Endodermal cell (in vitro differentiated cells): ENCODE measurements around the gene ZNF417. TPM values are rescaled to one million over a fixed set of nuclear protein-coding genes. Genes with fewer than 3 reads are reported as not detected.

Source experiments
- DNase-seq: peaks from one replicate; pipeline ENCODE4 v3.0.0-alpha.2; 2017
- H3K27ac ChIP-seq: 2 replicates; pipeline ENCODE4 v1.5.1; 2013; ENCODE audit warnings: mild to moderate bottlenecking, low read depth, low read length, moderate library complexity
- H3K27me3 ChIP-seq: 2 replicates; pipeline ENCODE4 v1.6.1; 2013; ENCODE audit warnings: mild to moderate bottlenecking, low read length, moderate library complexity; ENCODE audit not compliant: insufficient read depth, control insufficient read depth, poor library complexity, severe bottlenecking
- H3K36me3 ChIP-seq: 2 replicates; pipeline ENCODE4 v1.7.0; 2013; ENCODE audit warnings: mild to moderate bottlenecking, low read length, moderate library complexity; ENCODE audit not compliant: control insufficient read depth, insufficient read depth
- H3K4me1 ChIP-seq: one replicate; pipeline ENCODE4 v1.7.0; 2013; ENCODE audit warnings: low read length; ENCODE audit not compliant: control insufficient read depth, insufficient read depth
- H3K4me3 ChIP-seq: 2 replicates; pipeline ENCODE4 v1.5.1; 2013; ENCODE audit warnings: mild to moderate bottlenecking, low read length, moderate library complexity
- H3K9ac ChIP-seq: 2 replicates; pipeline ENCODE4 v1.6.1; 2013; ENCODE audit warnings: mild to moderate bottlenecking, low read length, moderate library complexity; ENCODE audit not compliant: poor library complexity, severe bottlenecking; ENCODE audit errors: extremely low read depth
- H3K9me3 ChIP-seq: 2 replicates; pipeline ENCODE4 v1.6.1; 2013; ENCODE audit warnings: mild to moderate bottlenecking, low read length, moderate library complexity; ENCODE audit not compliant: control insufficient read depth
- H3K27ac Mint-ChIP-seq: 2 replicates; pipeline ENCODE4 v1.8.0; 2020; ENCODE audit warnings: mixed read lengths
- H3K27me3 Mint-ChIP-seq: 2 replicates; pipeline ENCODE4 v1.8.0; 2021; ENCODE audit warnings: mild to moderate bottlenecking, mixed read lengths; ENCODE audit not compliant: insufficient read depth
- H3K36me3 Mint-ChIP-seq: 2 replicates; pipeline ENCODE4 v1.8.0; 2020; ENCODE audit warnings: low read depth, mixed read lengths
- H3K4me1 Mint-ChIP-seq: 2 replicates; pipeline ENCODE4 v1.8.0; 2020; ENCODE audit warnings: mixed read lengths
- H3K4me3 Mint-ChIP-seq: 2 replicates; pipeline ENCODE4 v1.8.0; 2020; ENCODE audit warnings: mild to moderate bottlenecking, moderate library complexity, mixed read lengths
- H3K9me3 Mint-ChIP-seq: 2 replicates; pipeline ENCODE4 v1.8.0; 2020; ENCODE audit warnings: mild to moderate bottlenecking, mixed read lengths
- WGBS, 2 experiments: methylation state at CpG; one replicate each; pipeline versions ENCODE4 v1.1.5 to v1.1.7; 2013; ENCODE audit warnings: missing lambda C conversion rate in 2 of 2, mixed read lengths in 1 of 2; ENCODE audit not compliant: insufficient coverage in 1 of 2, insufficient read length in 1 of 2; 5-methylcytosine and 5-hydroxymethylcytosine counted together
- total RNA-seq, 2 donors: library from RNA; stranded (reverse); fragmentation: NEBNext Ultra II Directional in 1 of 2; extraction: Animal tissue kit (Norgen Biotek cat#: 25700) in 1 of 2; gene quantifications; 2 replicates in 1 of 2; 3 replicates in 1 of 2; pipeline ENCODE4 v1.2.1, GENCODE V29; 2021
- TF ChIP-seq, protein P1 (sequence below): fragments of 200-600 bp; sonication (generic); conservative IDR thresholded peaks from 2 replicates; pipeline ENCODE4 v1.5.0; 2021; ENCODE audit warnings: antibody characterized with exemption, mild to moderate bottlenecking

The ZNF417 gene
- total RNA-seq, 2 donors from 2014 or later, result 16.5 to 30.9 TPM

DNA sequence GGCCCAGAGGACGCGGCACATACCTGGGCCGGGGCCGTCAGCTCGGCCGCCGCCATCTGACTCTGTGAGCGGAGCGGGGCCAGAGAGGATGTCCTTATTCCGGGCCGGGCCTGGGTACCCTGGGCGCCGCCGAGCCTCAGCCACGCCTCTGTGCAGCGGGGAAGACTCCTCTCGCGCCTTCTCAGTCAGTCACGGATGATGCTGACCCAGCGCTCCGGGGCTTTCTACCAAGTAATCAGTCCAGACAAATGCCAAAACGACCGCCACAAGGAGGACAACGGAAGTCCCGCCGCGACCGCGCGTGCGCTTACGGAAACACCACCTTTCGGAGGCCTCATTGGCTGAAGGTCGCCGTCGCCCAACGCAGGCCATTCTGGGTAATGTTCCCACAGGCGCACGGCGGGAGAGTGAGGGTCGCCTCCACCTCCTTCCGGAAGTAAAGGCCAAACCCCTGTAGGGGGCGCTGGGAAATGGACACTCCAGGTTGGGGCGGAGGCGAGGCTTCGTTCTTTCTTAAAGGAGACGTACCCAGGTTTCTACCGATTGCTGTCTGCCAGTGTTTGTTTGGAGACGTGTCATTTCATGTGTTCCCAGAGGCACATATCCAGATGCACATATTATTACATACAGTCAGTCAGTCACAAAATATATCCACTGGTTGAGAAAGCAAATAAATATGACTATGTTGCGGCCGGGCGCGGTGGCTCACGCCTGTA lies 31.2 kb upstream of the ZNF417 start, which contains the start of gene ZNF256:
Gene ZNF256 (minus strand): TSS at position 288 of the 716 bp plus-strand sequence. CDS start 232 bp downstream, at position 56.
- H3K27me3 ChIP-seq, result no peaks in the 10 kb centered on the region
- H3K9me3 ChIP-seq, result peaks cover 40% of the 10 kb centered on the region
- DNase-seq, result peak; percentile 99
- peak within 1 kb of the TSS; percentile 96 for H3K4me3 ChIP-seq
- WGBS, 2 experiments, result 3 to 10% methylated on average over 39 to 54 of the region's 54 CpGs
- Mint-ChIP-seq H3K9me3 (peaks cover 69% of the 10 kb centered on the region), H3K27me3 (peaks cover 11% of the 10 kb centered on the region), H3K4me1 (peaks cover 9% of the 10 kb centered on the region), H3K4me3 (peak within 1 kb of the TSS; percentile 90), H3K27ac (peak within 1 kb of the TSS; percentile 94), H3K36me3 (peaks cover 32% of the 10 kb centered on the region)
- H3K36me3 ChIP-seq, result peaks cover 27% of the 10 kb centered on the region
- peak within 1 kb of the TSS; percentile 80 for H3K9ac ChIP-seq
- peak within 1 kb of the TSS; percentile 72 for H3K27ac ChIP-seq
- TF ChIP-seq, protein P1, sequence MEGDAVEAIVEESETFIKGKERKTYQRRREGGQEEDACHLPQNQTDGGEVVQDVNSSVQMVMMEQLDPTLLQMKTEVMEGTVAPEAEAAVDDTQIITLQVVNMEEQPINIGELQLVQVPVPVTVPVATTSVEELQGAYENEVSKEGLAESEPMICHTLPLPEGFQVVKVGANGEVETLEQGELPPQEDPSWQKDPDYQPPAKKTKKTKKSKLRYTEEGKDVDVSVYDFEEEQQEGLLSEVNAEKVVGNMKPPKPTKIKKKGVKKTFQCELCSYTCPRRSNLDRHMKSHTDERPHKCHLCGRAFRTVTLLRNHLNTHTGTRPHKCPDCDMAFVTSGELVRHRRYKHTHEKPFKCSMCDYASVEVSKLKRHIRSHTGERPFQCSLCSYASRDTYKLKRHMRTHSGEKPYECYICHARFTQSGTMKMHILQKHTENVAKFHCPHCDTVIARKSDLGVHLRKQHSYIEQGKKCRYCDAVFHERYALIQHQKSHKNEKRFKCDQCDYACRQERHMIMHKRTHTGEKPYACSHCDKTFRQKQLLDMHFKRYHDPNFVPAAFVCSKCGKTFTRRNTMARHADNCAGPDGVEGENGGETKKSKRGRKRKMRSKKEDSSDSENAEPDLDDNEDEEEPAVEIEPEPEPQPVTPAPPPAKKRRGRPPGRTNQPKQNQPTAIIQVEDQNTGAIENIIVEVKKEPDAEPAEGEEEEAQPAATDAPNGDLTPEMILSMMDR, result peak; percentile 83
- H3K4me1 ChIP-seq, result no peaks in the 10 kb centered on the region

DNA sequence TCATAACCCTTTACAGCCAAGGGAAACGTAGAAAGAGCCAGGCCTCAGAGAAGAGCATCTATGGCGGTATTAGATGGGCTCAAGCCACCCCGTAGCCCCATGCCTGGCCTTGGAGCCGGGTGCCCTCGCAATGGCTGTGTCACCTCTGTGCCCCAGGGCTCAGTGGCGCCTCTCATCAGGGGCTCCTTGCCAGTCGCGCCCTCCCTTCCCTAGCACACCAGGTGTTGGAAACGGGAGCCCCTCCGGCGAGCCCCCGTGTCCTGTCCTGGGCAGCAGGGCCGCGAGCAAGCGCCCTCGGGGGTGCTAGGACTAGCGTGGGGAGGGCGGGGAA lies 30.7 kb upstream of the ZNF417 start:
- H3K9me3 Mint-ChIP-seq, result peaks cover 74% of the 10 kb centered on the region
- WGBS, 2 experiments, result 1 to 4% methylated on average over 3 to 18 of the region's 18 CpGs

GRCh38 chr19:57946316-57946715 lies 29.9 kb upstream of the ZNF417 start:
- H3K27me3 ChIP-seq, result no peaks in the 10 kb centered on the region
- H3K36me3 ChIP-seq, result peaks cover 40% of the 10 kb centered on the region
- TF ChIP-seq, protein P1, result no peak
- H3K4me1 Mint-ChIP-seq, result peaks cover 9% of the 10 kb centered on the region
- H3K27ac ChIP-seq, result no peak overlapping the region
- peak overlapping the region; percentile 80 for H3K9ac ChIP-seq
- peaks cover 7% of the 10 kb centered on the region for H3K27me3 Mint-ChIP-seq
- H3K9me3 Mint-ChIP-seq, result peaks cover 75% of the 10 kb centered on the region
- H3K4me1 ChIP-seq, result no peaks in the 10 kb centered on the region
- DNase-seq, result no peak
- peaks cover 46% of the 10 kb centered on the region for H3K9me3 ChIP-seq
- H3K36me3 Mint-ChIP-seq, result peaks cover 45% of the 10 kb centered on the region
- H3K4me3 ChIP-seq, result peak overlapping the region; percentile 96
- H3K4me3 Mint-ChIP-seq, result peak overlapping the region; percentile 90
- WGBS, 2 experiments, result 88 to 95% methylated on average over 2 of the region's 2 CpGs
- H3K27ac Mint-ChIP-seq, result no peak overlapping the region

More for the DNA sequence above, 30.7 kb upstream of the ZNF417 start:
- Histone ChIP-seq H3K36me3 (peaks cover 33% of the 10 kb centered on the region), H3K9me3 (peaks cover 46% of the 10 kb centered on the region), H3K4me3 (peak overlapping the region; percentile 96), H3K27ac (peak overlapping the region; percentile 72), H3K9ac (peak overlapping the region; percentile 80), H3K4me1 (no peaks in the 10 kb centered on the region), H3K27me3 (no peaks in the 10 kb centered on the region)
- Mint-ChIP-seq H3K27me3 (peaks cover 8% of the 10 kb centered on the region), H3K36me3 (peaks cover 37% of the 10 kb centered on the region), H3K4me3 (peak overlapping the region; percentile 90), H3K27ac (no peak overlapping the region), H3K4me1 (peaks cover 9% of the 10 kb centered on the region)
- DNase-seq, result no peak
- TF ChIP-seq, protein P1, result no peak
